ENCODE measurements around the gene TMCC3.

TMCC3 gene

GRCh38 chr12:94671917-94672316 is 21.6 kb upstream of the TMCC3 start:
- no peak for DNase-seq

DNA sequence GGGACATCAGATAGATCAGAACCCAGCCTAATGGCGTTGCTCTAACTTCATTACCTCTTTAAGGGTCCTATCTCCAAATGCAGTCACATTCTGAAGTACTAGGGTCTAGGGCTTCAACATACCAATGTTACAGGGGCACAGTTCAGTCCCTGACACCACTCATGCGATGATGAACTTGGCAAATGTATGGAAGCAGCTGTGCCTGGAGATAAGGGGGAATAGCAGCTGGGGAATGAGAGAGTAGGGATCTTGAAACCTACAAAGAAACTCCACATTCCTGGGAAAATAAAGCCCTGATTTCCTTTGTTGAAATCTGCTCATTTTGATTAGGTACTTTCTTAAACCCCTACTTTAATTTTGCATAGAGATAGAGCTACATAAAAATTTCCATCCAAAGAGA is 20.5 kb upstream of the TMCC3 start:
- no peak for DNase-seq

DNA sequence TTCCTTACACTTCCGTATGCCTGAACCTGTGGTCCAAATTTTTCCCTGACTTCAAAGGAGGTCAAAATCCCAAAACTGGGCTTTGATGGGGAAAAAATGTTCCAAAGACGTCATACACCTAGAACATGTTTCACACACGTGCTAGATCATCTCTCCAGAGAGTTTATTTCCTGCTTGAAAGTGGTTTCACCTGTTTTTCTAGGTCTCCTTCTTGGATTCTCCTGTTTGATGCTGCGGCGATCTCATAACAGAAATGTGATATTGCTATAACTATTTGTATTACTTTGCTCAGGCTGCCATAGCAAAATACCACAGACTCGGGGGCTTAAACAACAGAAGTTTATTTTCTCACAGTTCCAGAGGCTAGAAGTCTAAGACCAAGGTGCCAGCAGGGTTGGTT is 19.7 kb upstream of the TMCC3 start:
- no peak for DNase-seq

DNA sequence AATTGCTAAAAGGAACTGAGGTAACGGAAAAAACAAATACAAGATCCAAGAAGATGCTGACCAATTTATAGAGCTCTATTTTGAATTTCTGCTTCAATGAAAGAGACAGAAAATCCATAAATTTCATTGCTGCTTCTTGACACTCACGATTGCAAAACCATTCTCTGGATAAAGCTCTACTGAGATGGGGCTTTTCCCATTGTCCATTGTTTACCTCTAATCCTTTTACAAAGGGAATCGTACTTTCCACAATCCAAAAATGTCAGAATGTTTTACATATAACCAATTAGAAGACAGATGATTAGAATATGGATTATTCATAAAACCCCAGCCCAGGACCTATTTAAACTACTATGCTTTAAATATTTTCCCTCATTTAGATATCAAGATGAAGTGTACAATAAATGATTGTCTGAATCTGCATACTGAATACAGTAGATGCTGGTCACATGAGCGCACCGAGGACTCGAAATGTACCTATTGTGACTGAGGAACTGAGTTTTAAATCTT is 16.7 kb upstream of the TMCC3 start:
- no peak for DNase-seq

- DNase-seq = no peak
Observed at GRCh38 chr12:94666158-94666557, 15.8 kb upstream of the TMCC3 start.

DNA sequence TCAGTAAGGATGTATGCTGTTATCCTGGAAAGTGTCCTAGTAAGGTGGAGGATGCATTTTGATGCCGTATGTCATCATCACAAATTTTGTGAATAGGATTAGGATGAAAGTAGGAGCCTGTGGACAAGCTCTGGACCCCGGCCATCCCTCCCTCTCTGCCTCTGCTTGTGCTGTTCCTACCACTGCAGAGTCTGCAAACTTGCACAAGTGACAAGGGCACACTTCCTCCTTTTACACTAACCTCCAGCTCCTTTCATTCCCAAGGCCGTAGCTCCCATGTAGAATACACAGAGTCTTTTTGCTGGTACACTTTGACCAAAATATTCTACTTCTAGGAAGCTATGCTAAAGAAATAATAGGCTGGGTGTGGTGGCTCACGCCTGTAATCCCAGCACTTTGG is 13.3 kb upstream of the TMCC3 start:
- DNase-seq = no peak

DNA sequence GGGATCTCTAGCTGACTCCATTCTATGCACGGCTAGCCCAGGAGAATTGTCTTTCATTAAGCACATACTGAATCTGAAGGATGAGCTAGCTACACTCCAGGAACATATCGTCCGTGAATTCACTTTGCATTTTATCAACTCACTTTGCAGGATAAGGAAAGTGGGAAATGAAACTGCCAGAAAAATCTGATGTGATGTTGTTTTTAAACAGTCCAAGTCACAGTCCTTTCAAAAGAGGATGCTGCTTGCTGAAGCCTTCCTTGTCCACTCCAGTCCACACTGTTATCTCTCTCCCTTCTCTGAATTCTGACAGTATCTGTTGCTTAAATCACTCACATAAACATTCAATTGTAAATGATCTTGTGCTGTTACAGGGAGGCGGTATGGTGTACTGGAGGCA is 12.7 kb upstream of the TMCC3 start:
- DNase-seq = no peak

DNA sequence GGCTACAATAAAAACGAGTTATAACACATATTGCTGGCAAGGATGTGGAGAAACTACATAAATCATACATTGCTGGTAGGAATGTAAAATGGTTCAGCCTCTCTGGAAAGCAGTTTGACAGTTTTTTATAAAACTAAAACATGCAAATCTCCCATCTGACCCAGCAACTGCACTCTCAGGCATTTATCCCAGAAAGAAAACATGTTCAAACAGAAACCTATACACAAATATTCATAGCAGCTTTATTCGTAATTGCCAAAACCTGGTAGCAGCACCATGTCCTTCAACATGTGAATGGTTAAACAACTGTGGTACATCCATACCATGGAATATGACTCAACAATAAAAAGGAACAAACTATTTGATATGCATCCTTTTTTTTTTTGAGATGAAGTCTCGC is 10.1 kb upstream of the TMCC3 start:
- DNase-seq = no peak

DNA sequence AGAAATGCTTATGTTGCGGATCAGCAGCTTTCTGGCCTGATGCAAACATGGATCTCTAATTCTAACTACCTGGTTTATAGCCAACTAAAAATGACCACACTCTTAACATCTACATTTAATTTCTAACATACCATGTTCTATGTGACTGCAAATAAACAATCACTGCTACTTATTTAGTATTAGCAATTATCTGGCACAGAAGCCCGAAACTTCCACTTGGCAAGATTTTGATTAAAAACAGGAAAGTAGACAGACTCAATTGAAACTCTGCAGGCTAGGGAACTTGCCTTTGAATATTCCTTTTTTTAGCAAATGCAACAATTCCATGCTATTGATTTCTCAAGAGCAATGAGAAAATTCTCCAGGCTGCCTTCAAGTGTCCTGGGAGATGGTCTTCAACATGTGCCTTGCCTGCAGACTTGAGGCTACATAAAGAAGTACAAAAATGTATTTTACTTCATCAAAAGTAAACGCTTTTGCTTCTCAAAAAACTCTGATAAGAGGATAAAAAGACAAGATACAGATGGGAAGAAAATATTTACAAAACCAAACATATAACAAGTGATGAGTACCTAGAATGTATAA is 9.1 kb upstream of the TMCC3 start:
- no peak for DNase-seq

- DNase-seq = no peak
Observed at GRCh38 chr12:94658931-94659330, 8.6 kb upstream of the TMCC3 start.

GRCh38 chr12:94656556-94656955 is 6.2 kb upstream of the TMCC3 start:
- no peak for DNase-seq

- no peak for DNase-seq
Observed at GRCh38 chr12:94649349-94650142, 811 bp downstream of the TMCC3 start.

GRCh38 chr12:94648578-94648977 is 1.8 kb downstream of the TMCC3 start:
- no peak for DNase-seq

GRCh38 chr12:94644141-94644979 is 6.0 kb downstream of the TMCC3 start:
- DNase-seq = no peak

DNA sequence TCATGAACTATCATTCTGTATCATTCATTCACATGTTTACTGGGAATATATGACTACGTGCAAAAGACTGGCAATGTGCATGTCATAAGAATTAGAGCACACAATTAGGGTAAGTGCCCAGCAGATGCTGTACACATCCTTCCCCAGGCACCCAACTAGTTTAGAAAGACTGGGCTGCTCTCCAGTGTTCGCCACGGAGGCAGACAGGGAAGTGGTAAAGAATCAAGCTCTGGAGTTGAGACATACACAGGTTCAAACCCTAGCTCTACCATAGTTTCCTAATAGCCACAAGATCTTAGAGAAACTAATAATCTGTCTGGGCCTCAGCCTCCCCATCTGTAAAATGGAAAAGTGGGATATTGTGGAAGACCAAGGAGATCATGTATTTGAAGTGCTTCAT is 6.8 kb downstream of the TMCC3 start:
- no peak for DNase-seq

GRCh38 chr12:94641283-94641682 is 9.1 kb downstream of the TMCC3 start:
- DNase-seq = no peak

- no peak for DNase-seq
Observed at GRCh38 chr12:94640134-94640928, 10.0 kb downstream of the TMCC3 start.

GRCh38 chr12:94638521-94638920 is 11.8 kb downstream of the TMCC3 start:
- DNase-seq = no peak

DNA sequence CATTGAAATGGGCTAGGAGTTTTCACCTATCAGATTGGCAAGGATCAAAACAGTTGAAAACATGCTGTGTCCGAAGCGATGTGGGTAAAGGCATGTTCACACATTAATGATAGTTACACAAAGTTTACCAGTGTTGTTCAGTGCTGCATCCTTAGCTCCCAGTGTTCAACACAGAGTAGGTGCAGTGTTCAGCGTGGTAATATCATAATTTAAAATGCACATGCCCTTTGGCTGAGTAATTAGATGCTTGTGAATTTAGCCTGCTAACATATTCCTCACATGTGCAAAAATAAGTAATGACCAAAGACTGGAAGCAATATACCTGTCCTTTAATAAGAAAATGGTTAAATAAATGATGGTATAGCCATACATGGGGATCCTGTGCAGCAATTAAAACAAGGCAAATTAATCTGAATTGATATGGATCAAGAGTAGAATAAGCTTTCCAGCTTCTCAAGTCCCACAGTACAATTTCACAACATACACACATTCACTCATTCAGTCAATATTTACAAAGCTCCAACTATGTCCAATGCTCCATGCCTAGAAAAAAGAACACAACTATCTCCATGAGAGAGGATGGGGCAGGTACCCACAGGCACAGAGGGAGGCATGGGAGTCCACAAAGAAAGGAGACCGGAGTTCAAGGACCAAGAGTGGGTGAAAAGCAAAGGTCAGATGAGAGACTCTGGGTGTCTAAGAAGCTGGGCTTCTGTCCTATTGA is 12.8 kb downstream of the TMCC3 start:
- DNase-seq = no peak

- no peak for DNase-seq
Observed at GRCh38 chr12:94636462-94637085, 13.8 kb downstream of the TMCC3 start.

GRCh38 chr12:94634717-94635116 is 15.6 kb downstream of the TMCC3 start:
- DNase-seq = no peak

DNA sequence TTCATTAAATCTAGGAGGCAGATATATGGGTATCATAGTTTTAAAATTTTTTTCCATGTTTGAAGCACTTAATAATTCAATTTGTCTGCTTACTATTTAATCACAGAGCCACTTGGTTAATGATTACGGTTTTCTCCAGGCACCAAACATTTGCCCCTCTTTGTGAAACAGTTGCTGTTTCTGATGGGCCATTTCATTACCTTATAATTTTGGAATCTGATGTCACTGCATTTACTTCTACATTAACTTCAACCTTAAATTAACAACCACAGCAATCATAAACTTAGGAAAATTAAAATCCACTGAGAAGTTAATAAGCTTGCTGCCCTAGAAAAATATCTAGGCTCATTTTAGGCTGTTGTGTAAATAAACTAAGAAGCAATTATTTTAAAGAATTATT is 17.0 kb downstream of the TMCC3 start:
- DNase-seq = no peak
